Keratinocyte (primary cell): ENCODE measurements around the gene C14orf93.

Source experiments
- CTCF ChIP-seq, 3 experiments: IDR thresholded peaks in 1 of 3; conservative IDR thresholded peaks in 1 of 3; optimal IDR thresholded peaks in 1 of 3; 2 replicates in 2 of 3; 3 replicates in 1 of 3; pipeline versions ENCODE3 to v1.5.1; 2011; ENCODE audit warnings: low read length in 3 of 3, mild to moderate bottlenecking in 3 of 3, moderate library complexity in 2 of 3, control low read depth in 1 of 3, inconsistent platforms in 1 of 3; ENCODE audit not compliant: insufficient read depth in 2 of 3; ENCODE audit errors: extremely low read depth in 1 of 3
- EZH2 ChIP-seq: IDR thresholded peaks from one replicate; pipeline ENCODE4 v1.6.1; 2012; ENCODE audit warnings: inconsistent platforms, mild to moderate bottlenecking, low read length, moderate library complexity

- no peak for TF ChIP-seq CTCF (optimal IDR thresholded peaks at IDR 0.05 in 1 of 3, IDR thresholded peaks at IDR 0.05 in 1 of 3, conservative IDR thresholded peaks at IDR 0.05 in 1 of 3; ENCODE audit: extremely low read depth in 1 of 3, insufficient read depth in 2 of 3, low read length in 3 of 3)
- no peak for TF ChIP-seq EZH2
These were observed 12.9 kb downstream of the C14orf93 start for GRCh38 chr14:22996768-22997654.
